Measurements from ENCODE around the gene KCNIP1.

DNA sequence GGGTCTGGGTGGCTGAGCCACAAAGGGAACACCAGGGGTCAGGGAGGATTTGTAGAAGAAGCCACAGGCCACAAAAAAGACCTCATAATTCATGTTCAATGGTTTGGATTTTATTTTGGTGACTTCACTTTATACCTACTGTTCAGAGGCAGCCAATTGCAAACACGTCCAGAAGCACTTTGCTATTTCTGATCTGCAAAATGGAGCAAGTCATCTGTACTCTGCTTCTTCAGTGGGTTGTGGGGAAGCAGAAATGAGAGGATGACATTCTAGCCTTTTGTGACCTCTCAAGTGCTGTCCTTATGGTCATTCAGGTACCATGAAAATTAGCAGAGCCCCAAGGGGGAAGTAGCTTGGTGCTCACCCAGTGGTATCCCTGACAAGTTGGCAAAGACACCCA, 2.5 kb upstream of the KCNIP1 start:
- TF ChIP-seq FOSL2 (CRISPR knock-in tag; IDR thresholded peaks at IDR 0.05) (no peak), MAZ (IDR thresholded peaks at IDR 0.05; ENCODE audit: borderline replicate concordance, low read depth, low read length) (no peak), MAZ (CRISPR knock-in tag; IDR thresholded peaks at IDR 0.05; ENCODE audit: low read depth) (no peak), CTCF (CRISPR knock-in tag; IDR thresholded peaks at IDR 0.05) (no peak), ZNF724P (CRISPR knock-in tag; IDR thresholded peaks at IDR 0.05; ENCODE audit: borderline replicate concordance) (no peak), RFX5 (IDR thresholded peaks at IDR 0.05; ENCODE audit: low read depth, low read length) (no peak), POLR2AphosphoS5 (IDR thresholded peaks at IDR 0.05; ENCODE audit: low read depth, low read length) (no peak), ZMYM2 (CRISPR knock-in tag; IDR thresholded peaks at IDR 0.05) (no peak), ZNF10 (CRISPR knock-in tag; IDR thresholded peaks at IDR 0.05; ENCODE audit: borderline replicate concordance, low read depth) (no peak), BRCA1 (CRISPR knock-in tag; IDR thresholded peaks at IDR 0.05) (no peak), USF2 (IDR thresholded peaks at IDR 0.05; ENCODE audit: low read depth, low read length) (no peak), USF2 (CRISPR knock-in tag; IDR thresholded peaks at IDR 0.05; ENCODE audit: borderline replicate concordance) (no peak), RARG (CRISPR knock-in tag; IDR thresholded peaks at IDR 0.05; ENCODE audit: low read depth) (no peak)
- TF ChIP-seq, protein P1, sequence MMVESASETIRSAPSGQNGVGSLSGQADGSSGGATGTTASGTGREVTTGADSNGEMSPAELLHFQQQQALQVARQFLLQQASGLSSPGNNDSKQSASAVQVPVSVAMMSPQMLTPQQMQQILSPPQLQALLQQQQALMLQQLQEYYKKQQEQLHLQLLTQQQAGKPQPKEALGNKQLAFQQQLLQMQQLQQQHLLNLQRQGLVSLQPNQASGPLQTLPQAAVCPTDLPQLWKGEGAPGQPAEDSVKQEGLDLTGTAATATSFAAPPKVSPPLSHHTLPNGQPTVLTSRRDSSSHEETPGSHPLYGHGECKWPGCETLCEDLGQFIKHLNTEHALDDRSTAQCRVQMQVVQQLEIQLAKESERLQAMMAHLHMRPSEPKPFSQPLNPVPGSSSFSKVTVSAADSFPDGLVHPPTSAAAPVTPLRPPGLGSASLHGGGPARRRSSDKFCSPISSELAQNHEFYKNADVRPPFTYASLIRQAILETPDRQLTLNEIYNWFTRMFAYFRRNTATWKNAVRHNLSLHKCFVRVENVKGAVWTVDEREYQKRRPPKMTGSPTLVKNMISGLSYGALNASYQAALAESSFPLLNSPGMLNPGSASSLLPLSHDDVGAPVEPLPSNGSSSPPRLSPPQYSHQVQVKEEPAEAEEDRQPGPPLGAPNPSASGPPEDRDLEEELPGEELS (CRISPR knock-in tag; IDR thresholded peaks at IDR 0.05): no peak
- TF ChIP-seq, protein P2, sequence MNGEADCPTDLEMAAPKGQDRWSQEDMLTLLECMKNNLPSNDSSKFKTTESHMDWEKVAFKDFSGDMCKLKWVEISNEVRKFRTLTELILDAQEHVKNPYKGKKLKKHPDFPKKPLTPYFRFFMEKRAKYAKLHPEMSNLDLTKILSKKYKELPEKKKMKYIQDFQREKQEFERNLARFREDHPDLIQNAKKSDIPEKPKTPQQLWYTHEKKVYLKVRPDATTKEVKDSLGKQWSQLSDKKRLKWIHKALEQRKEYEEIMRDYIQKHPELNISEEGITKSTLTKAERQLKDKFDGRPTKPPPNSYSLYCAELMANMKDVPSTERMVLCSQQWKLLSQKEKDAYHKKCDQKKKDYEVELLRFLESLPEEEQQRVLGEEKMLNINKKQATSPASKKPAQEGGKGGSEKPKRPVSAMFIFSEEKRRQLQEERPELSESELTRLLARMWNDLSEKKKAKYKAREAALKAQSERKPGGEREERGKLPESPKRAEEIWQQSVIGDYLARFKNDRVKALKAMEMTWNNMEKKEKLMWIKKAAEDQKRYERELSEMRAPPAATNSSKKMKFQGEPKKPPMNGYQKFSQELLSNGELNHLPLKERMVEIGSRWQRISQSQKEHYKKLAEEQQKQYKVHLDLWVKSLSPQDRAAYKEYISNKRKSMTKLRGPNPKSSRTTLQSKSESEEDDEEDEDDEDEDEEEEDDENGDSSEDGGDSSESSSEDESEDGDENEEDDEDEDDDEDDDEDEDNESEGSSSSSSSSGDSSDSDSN (CRISPR knock-in tag; IDR thresholded peaks at IDR 0.05): no peak

All from HepG2 (cell line).